HepG2 (cell line): Measurements from ENCODE around the gene UBR3. TPM values are rescaled to one million over a fixed set of nuclear protein-coding genes. Genes with fewer than 3 reads are reported as not detected.

Experiments used
- ELK4 ChIP-seq: sonication (generic); formaldehyde crosslinking; IDR thresholded peaks from 2 replicates; pipeline ENCODE4 v1.9.0; 2021; ENCODE audit warnings: missing genetic modification reagents, borderline replicate concordance
- HES4 ChIP-seq: sonication (generic); formaldehyde crosslinking; IDR thresholded peaks from 2 replicates; pipeline ENCODE4 v1.9.0; 2021; ENCODE audit warnings: mild to moderate bottlenecking, missing genetic modification reagents, borderline replicate concordance
- HNF4A ChIP-seq: sonication (generic); formaldehyde crosslinking; IDR thresholded peaks from 2 replicates; pipeline ENCODE4 v1.4.0; 2020; ENCODE audit warnings: missing genetic modification reagents
- IRF2 ChIP-seq: IDR thresholded peaks from 2 replicates; pipeline ENCODE4 v1.6.1; 2018; ENCODE audit warnings: missing genetic modification reagents, missing compliant biosample characterization
- JDP2 ChIP-seq: sonication (generic); formaldehyde crosslinking; IDR thresholded peaks from 2 replicates; pipeline ENCODE4 v1.8.1; 2022; ENCODE audit warnings: missing genetic modification reagents, borderline replicate concordance
- KDM6A ChIP-seq: IDR thresholded peaks from 2 replicates; pipeline ENCODE4 v1.6.1; 2016; ENCODE audit warnings: low read depth
- MTA1 ChIP-seq: sonication (generic); formaldehyde crosslinking; IDR thresholded peaks from 2 replicates; pipeline ENCODE4 v1.4.0; 2020; ENCODE audit warnings: missing genetic modification reagents, mild to moderate bottlenecking, borderline replicate concordance
- MZF1 ChIP-seq: sonication (generic); formaldehyde crosslinking; IDR thresholded peaks from 2 replicates; pipeline ENCODE4 v1.8.1; 2023; ENCODE audit warnings: mild to moderate bottlenecking, missing genetic modification reagents, borderline replicate concordance
- NR1H2 ChIP-seq: sonication (generic); formaldehyde crosslinking; IDR thresholded peaks from 2 replicates; pipeline ENCODE4 v1.8.1; 2022; ENCODE audit warnings: low read depth, missing genetic modification reagents, borderline replicate concordance
- RFXANK ChIP-seq: IDR thresholded peaks from 2 replicates; pipeline ENCODE4 v1.6.1; 2016
- SIN3B ChIP-seq: fragments of 150-350 bp; IDR thresholded peaks from 2 replicates; pipeline ENCODE4 v1.6.1; 2014; ENCODE audit warnings: low read length
- SP4 ChIP-seq: sonication (generic); formaldehyde crosslinking; IDR thresholded peaks from 2 replicates; pipeline ENCODE4 v1.8.1; 2023; ENCODE audit warnings: mild to moderate bottlenecking, missing genetic modification reagents
- STAG1 ChIP-seq: sonication (generic); formaldehyde crosslinking; IDR thresholded peaks from 2 replicates; pipeline ENCODE4 v1.4.0; 2020; ENCODE audit warnings: missing genetic modification reagents
- XRCC5 ChIP-seq: fragments of 200-400 bp; formaldehyde crosslinking; optimal IDR thresholded peaks from 2 replicates; pipeline ENCODE3; 2017; ENCODE audit warnings: mild to moderate bottlenecking, low read length
- ZBTB43 ChIP-seq: sonication (generic); formaldehyde crosslinking; conservative IDR thresholded peaks from 2 replicates; pipeline ENCODE4 v1.4.0; 2020; ENCODE audit warnings: missing genetic modification reagents
- ZKSCAN1 ChIP-seq: fragments of 150-350 bp; IDR thresholded peaks from 2 replicates; pipeline ENCODE4 v1.6.1; 2014; ENCODE audit warnings: low read length
- ZNF12 ChIP-seq: sonication (generic); formaldehyde crosslinking; IDR thresholded peaks from 2 replicates; pipeline ENCODE4 v1.5.0; 2020; ENCODE audit warnings: missing genetic modification reagents
- ZNF317 ChIP-seq: sonication (generic); formaldehyde crosslinking; IDR thresholded peaks from 2 replicates; pipeline ENCODE4 v1.5.0; 2020; ENCODE audit warnings: mild to moderate bottlenecking, missing genetic modification reagents
- ZNF329 ChIP-seq: sonication (generic); formaldehyde crosslinking; IDR thresholded peaks from 2 replicates; pipeline ENCODE4 v1.9.0; 2021; ENCODE audit warnings: low read depth, mild to moderate bottlenecking, missing genetic modification reagents
- ZNF598 ChIP-seq: sonication (generic); formaldehyde crosslinking; IDR thresholded peaks from 2 replicates; pipeline ENCODE4 v1.5.1; 2020; ENCODE audit warnings: mild to moderate bottlenecking, missing genetic modification reagents, borderline replicate concordance
- ZNF737 ChIP-seq: sonication (generic); formaldehyde crosslinking; IDR thresholded peaks from 2 replicates; pipeline ENCODE4 v1.5.0; 2020; ENCODE audit warnings: missing genetic modification reagents, mild to moderate bottlenecking, borderline replicate concordance
- ZNF772 ChIP-seq: sonication (generic); formaldehyde crosslinking; IDR thresholded peaks from 2 replicates; pipeline ENCODE4 v1.5.0; 2020; ENCODE audit warnings: mild to moderate bottlenecking, missing genetic modification reagents
- ZNF879 ChIP-seq: sonication (generic); formaldehyde crosslinking; IDR thresholded peaks from 2 replicates; pipeline ENCODE4 v1.8.1; 2023; ENCODE audit warnings: missing genetic modification reagents
- ZZZ3 ChIP-seq: sonication (generic); formaldehyde crosslinking; IDR thresholded peaks from 2 replicates; pipeline ENCODE4 v1.4.0; 2020; ENCODE audit warnings: missing genetic modification reagents, mild to moderate bottlenecking, borderline replicate concordance
- polyA plus RNA-seq, 8 experiments: library from polyadenylated mRNA; depleted of rRNA in 3 of 8; stranded (reverse) in 7 of 8; unstranded in 1 of 8; fragments of >200 nt; fragmentation: Illumina TruSeq in 4 of 8; extraction: Trizol in 4 of 8; gene quantifications; 2 replicates each; pipeline versions ENCODE4 v1.2.1 to v1.2.3, GENCODE V29; 2011 to 2016; ENCODE audit warnings: low read depth in 4 of 8, missing spikeins in 1 of 8, mixed read lengths in 1 of 8; ENCODE audit not compliant: insufficient read depth in 1 of 8
- total RNA-seq, 5 experiments: library from RNA; depleted of rRNA; stranded (reverse); fragments of >200 nt; fragmentation: Illumina TruSeq; extraction: Trizol; gene quantifications; 2 replicates each; pipeline ENCODE4 v1.2.3, GENCODE V29; 2016; ENCODE audit warnings: low read depth in 1 of 5
- TF ChIP-seq, protein P1 (sequence below): sonication (generic); formaldehyde crosslinking; IDR thresholded peaks from 2 replicates; pipeline ENCODE4 v1.4.0; 2020; ENCODE audit warnings: low read depth, missing genetic modification reagents

Gene UBR3
- total and polyA plus RNA-seq, 2 of the 13 experiments (the other 11 are each of a cell fraction or from before 2014, with no cell fraction given) = 15.1 to 28.0 TPM

DNA sequence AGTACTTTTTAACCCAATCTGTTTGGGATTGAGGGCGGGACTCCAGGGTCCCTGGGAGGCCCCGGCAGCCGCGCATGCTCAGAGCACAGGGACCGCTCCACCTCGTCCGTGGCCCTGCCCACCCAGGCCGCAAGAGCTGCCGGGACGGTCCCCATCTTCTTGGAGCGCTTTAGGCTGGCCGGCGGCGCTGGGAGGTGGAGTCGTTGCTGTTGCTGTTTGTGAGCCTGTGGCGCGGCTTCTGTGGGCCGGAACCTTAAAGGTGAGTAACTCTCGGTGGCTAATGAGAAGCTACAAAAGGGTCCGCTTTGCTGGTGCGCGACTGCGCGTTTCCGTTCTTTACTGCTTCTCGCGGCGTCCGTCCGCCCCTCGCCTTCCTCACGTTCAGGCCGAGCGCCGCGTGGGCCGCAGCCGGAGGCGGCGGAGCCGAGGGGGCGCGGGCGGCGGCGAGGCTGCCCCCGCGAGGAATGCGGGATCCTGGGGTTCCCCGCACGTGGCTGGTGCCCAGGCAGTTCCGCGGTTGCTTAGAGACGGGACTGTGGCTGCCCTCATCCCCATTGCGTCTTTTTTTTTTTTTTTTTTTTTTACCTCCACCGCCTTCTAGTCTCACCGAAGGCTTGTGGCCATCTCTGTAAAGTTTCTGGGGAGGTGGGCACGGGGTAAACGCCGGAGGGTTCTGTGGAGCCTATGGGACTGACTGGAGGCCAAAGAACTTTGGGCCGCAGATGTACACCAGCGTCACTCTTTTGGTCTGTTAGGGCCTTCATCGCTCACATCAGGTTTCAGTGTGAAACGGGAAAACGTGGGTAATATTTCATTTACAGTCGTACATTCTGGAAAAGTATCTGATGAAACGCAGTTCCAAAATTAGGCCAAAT, 28.3 kb upstream of the UBR3 start, which contains the start of gene SSB (continued):
- TF ChIP-seq, protein P1, sequence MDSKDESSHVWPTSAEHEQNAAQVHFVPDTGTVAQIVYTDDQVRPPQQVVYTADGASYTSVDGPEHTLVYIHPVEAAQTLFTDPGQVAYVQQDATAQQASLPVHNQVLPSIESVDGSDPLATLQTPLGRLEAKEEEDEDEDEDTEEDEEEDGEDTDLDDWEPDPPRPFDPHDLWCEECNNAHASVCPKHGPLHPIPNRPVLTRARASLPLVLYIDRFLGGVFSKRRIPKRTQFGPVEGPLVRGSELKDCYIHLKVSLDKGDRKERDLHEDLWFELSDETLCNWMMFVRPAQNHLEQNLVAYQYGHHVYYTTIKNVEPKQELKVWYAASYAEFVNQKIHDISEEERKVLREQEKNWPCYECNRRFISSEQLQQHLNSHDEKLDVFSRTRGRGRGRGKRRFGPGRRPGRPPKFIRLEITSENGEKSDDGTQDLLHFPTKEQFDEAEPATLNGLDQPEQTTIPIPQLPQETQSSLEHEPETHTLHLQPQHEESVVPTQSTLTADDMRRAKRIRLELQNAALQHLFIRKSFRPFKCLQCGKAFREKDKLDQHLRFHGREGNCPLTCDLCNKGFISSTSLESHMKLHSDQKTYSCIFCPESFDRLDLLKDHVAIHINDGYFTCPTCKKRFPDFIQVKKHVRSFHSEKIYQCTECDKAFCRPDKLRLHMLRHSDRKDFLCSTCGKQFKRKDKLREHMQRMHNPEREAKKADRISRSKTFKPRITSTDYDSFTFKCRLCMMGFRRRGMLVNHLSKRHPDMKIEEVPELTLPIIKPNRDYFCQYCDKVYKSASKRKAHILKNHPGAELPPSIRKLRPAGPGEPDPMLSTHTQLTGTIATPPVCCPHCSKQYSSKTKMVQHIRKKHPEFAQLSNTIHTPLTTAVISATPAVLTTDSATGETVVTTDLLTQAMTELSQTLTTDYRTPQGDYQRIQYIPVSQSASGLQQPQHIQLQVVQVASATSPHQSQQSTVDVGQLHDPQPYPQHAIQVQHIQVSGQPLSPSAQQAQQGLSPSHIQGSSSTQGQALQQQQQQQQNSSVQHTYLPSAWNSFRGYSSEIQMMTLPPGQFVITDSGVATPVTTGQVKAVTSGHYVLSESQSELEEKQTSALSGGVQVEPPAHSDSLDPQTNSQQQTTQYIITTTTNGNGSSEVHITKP (CRISPR knock-in tag) = peak; percentile 95
- TF ChIP-seq ZNF737 (CRISPR knock-in tag) (no peak), ZNF772 (CRISPR knock-in tag) (peak; percentile 85), RFXANK (CRISPR knock-in tag) (no peak), ZNF329 (CRISPR knock-in tag) (peak; percentile 44; the same call in 1 of the 2 replicates), ZNF12 (CRISPR knock-in tag) (peak; percentile 51; the same call in 1 of the 2 replicates), STAG1 (CRISPR knock-in tag) (no peak; the same call in 1 of the 2 replicates), ZZZ3 (CRISPR knock-in tag) (no peak; the same call in 1 of the 2 replicates), MTA1 (0 out of 2 replicates have a peak, but pooled peaks have one; percentile 79), ZKSCAN1 (no peak), ZNF879 (0 out of 2 replicates have a peak, but pooled peaks have one; percentile 28), ELK4 (no peak), HNF4A (CRISPR knock-in tag) (0 out of 2 replicates have a peak, but pooled peaks have one; percentile 20), ZNF598 (CRISPR knock-in tag) (peak; percentile 49; the same call in 1 of the 2 replicates), SP4 (CRISPR knock-in tag) (peak; percentile 73), SIN3B (no peak), JDP2 (CRISPR knock-in tag) (no peak), XRCC5 (peak; percentile 75), IRF2 (CRISPR knock-in tag) (peak; percentile 89), MZF1 (no peak), ZBTB43 (CRISPR knock-in tag) (peak; percentile 29; the same call in 1 of the 2 replicates), KDM6A (CRISPR knock-in tag) (no peak), NR1H2 (no peak), ZNF317 (CRISPR knock-in tag) (0 out of 2 replicates have a peak, but pooled peaks have one; percentile 59), HES4 (CRISPR knock-in tag) (peak; percentile 96; the same call in 1 of the 2 replicates)
